GM12874 (cell line): ENCODE data around the gene LACTBL1.

Source experiments
- CTCF ChIP-seq: IDR thresholded peaks from 2 replicates; pipeline ENCODE4 v1.5.1; 2011; ENCODE audit warnings: low read depth, mild to moderate bottlenecking, control low read depth, low read length, moderate library complexity; ENCODE audit not compliant: insufficient read depth

LACTBL1 gene

GRCh38 chr1:22976127-22976460 lies 3.4 kb upstream of the LACTBL1 start:
- TF ChIP-seq CTCF: no peak

GRCh38 chr1:22975694-22976093 lies 3.0 kb upstream of the LACTBL1 start:
- TF ChIP-seq CTCF: no peak

- no peak for TF ChIP-seq CTCF
Measured at GRCh38 chr1:22971611-22972405, 858 bp downstream of the LACTBL1 start.

GRCh38 chr1:22971161-22971560 lies 1.5 kb downstream of the LACTBL1 start:
- no peak for TF ChIP-seq CTCF

GRCh38 chr1:22970096-22970495 lies 2.6 kb downstream of the LACTBL1 start:
- no peak for TF ChIP-seq CTCF

- TF ChIP-seq CTCF: no peak
Measured at GRCh38 chr1:22969304-22969709, 3.4 kb downstream of the LACTBL1 start.

- TF ChIP-seq CTCF: no peak
Measured at GRCh38 chr1:22967833-22968232, 4.8 kb downstream of the LACTBL1 start.
